HUES48 (cell line): ENCODE results near the gene STK31.
"Not testable (repeated sequence)": the region's sequence is repeated elsewhere in the genome, so short reads cannot be mapped to it uniquely, and the experiment has no call there.

Experiments used
- H3K27ac ChIP-seq: one replicate; pipeline ENCODE4 v1.7.0; 2013; ENCODE audit warnings: low read depth, low read length, inconsistent platforms
- H3K27me3 ChIP-seq: 2 replicates; pipeline ENCODE4 v1.6.1; 2013; ENCODE audit warnings: mild to moderate bottlenecking, low read length; ENCODE audit not compliant: control insufficient read depth, insufficient read depth
- H3K36me3 ChIP-seq: 2 replicates; pipeline ENCODE4 v1.6.1; 2013; ENCODE audit warnings: low read length; ENCODE audit not compliant: control insufficient read depth, insufficient read depth
- H3K4me1 ChIP-seq: 2 replicates; pipeline ENCODE4 v1.6.1; 2013; ENCODE audit warnings: mild to moderate bottlenecking, low read length; ENCODE audit not compliant: control insufficient read depth, insufficient read depth
- H3K4me3 ChIP-seq: 2 replicates; pipeline ENCODE4 v1.5.1; 2013; ENCODE audit warnings: mild to moderate bottlenecking, low read depth, low read length
- H3K9ac ChIP-seq: 2 replicates; pipeline ENCODE4 v1.6.1; 2013; ENCODE audit warnings: mild to moderate bottlenecking, low read depth, low read length, moderate library complexity
- H3K9me3 ChIP-seq: 2 replicates; pipeline ENCODE4 v1.6.1; 2013; ENCODE audit warnings: low read length; ENCODE audit not compliant: control insufficient read depth, insufficient read depth

The STK31 gene

GRCh38 chr7:23714150-23714464 lies 4.1 kb downstream of the STK31 start:
- Histone ChIP-seq H3K27ac (no peak overlapping the region), H3K4me1 (no peaks in the 10 kb centered on the region; the same call in 1 of the 2 replicates)

GRCh38 chr7:23714579-23714978 lies 4.6 kb downstream of the STK31 start:
- Histone ChIP-seq H3K36me3 (no peaks in the 10 kb centered on the region), H3K27me3 (no peaks in the 10 kb centered on the region), H3K9me3 (no peaks in the 10 kb centered on the region), H3K4me1 (no peaks in the 10 kb centered on the region; the same call in 1 of the 2 replicates), H3K9ac (no peak overlapping the region), H3K4me3 (no peak overlapping the region), H3K27ac (no peak overlapping the region)

More at GRCh38 chr7:23714150-23714464, 4.1 kb downstream of the STK31 start:
- no peak overlapping the region for H3K4me3 ChIP-seq
- H3K27me3 ChIP-seq = no peaks in the 10 kb centered on the region
- no peak overlapping the region for H3K9ac ChIP-seq
- H3K36me3 ChIP-seq = no peaks in the 10 kb centered on the region
- H3K9me3 ChIP-seq = no peaks in the 10 kb centered on the region

GRCh38 chr7:23715099-23715498 lies 5.1 kb downstream of the STK31 start:
- no peaks in the 10 kb centered on the region for H3K27me3 ChIP-seq
- no peaks in the 10 kb centered on the region for H3K9me3 ChIP-seq
- no peak overlapping the region for H3K9ac ChIP-seq
- no peak overlapping the region for H3K27ac ChIP-seq
- H3K36me3 ChIP-seq = no peaks in the 10 kb centered on the region
- H3K4me1 ChIP-seq = no peaks in the 10 kb centered on the region; the same call in 1 of the 2 replicates
- no peak overlapping the region for H3K4me3 ChIP-seq

GRCh38 chr7:23717788-23718187 lies 7.8 kb downstream of the STK31 start:
- Histone ChIP-seq H3K36me3 (no peaks in the 10 kb centered on the region), H3K4me3 (no peak overlapping the region), H3K27me3 (peaks cover 11% of the 10 kb centered on the region), H3K9me3 (no peaks in the 10 kb centered on the region), H3K9ac (no peak overlapping the region), H3K4me1 (no peaks in the 10 kb centered on the region), H3K27ac (no peak overlapping the region)

- no peak overlapping the region for H3K9ac ChIP-seq
- H3K27ac ChIP-seq = no peak overlapping the region
- no peak overlapping the region for H3K4me3 ChIP-seq
- H3K36me3 ChIP-seq = no peaks in the 10 kb centered on the region
- no peaks in the 10 kb centered on the region for H3K9me3 ChIP-seq
- peaks cover 44% of the 10 kb centered on the region for H3K27me3 ChIP-seq
- H3K4me1 ChIP-seq = peaks cover 10% of the 10 kb centered on the region
Measured at GRCh38 chr7:23721456-23721855, 11.4 kb downstream of the STK31 start.

- H3K36me3 ChIP-seq, H3K9me3 ChIP-seq, H3K27ac ChIP-seq, H3K9ac ChIP-seq: not testable (repeated sequence)
- Histone ChIP-seq H3K4me3 (peak overlapping the region; percentile 42; the same call in 1 of the 2 replicates), H3K27me3 (peaks cover 44% of the 10 kb centered on the region), H3K4me1 (peaks cover 10% of the 10 kb centered on the region)
Measured at GRCh38 chr7:23722587-23723216, 12.7 kb downstream of the STK31 start.

- H3K9ac ChIP-seq, H3K4me3 ChIP-seq, H3K9me3 ChIP-seq, H3K36me3 ChIP-seq: not testable (repeated sequence)
- Histone ChIP-seq H3K27ac (peak overlapping the region; percentile 74), H3K4me1 (peaks cover 10% of the 10 kb centered on the region), H3K27me3 (peaks cover 44% of the 10 kb centered on the region)
Measured at GRCh38 chr7:23724113-23724512, 14.1 kb downstream of the STK31 start.

- Histone ChIP-seq H3K36me3 (no peaks in the 10 kb centered on the region), H3K4me3 (no peak overlapping the region), H3K27ac (no peak overlapping the region), H3K27me3 (no peaks in the 10 kb centered on the region), H3K9ac (no peak overlapping the region), H3K9me3 (peaks cover 5% of the 10 kb centered on the region; the same call in 1 of the 2 replicates), H3K4me1 (no peaks in the 10 kb centered on the region)
Measured at GRCh38 chr7:23742051-23742450, 32.0 kb downstream of the STK31 start.

GRCh38 chr7:23743226-23743625 lies 33.2 kb downstream of the STK31 start:
- Histone ChIP-seq H3K36me3 (no peaks in the 10 kb centered on the region), H3K4me1 (no peaks in the 10 kb centered on the region), H3K27ac (no peak overlapping the region)

GRCh38 chr7:23746629-23747028 lies 36.6 kb downstream of the STK31 start:
- H3K36me3 ChIP-seq = no peaks in the 10 kb centered on the region
- no peaks in the 10 kb centered on the region for H3K27me3 ChIP-seq
- no peak overlapping the region for H3K27ac ChIP-seq

More at GRCh38 chr7:23743226-23743625, 33.2 kb downstream of the STK31 start:
- Histone ChIP-seq H3K9me3 (peaks cover 5% of the 10 kb centered on the region; the same call in 1 of the 2 replicates), H3K27me3 (no peaks in the 10 kb centered on the region), H3K4me3 (no peak overlapping the region), H3K9ac (no peak overlapping the region)

GRCh38 chr7:23751852-23752251 lies 41.8 kb downstream of the STK31 start:
- no peaks in the 10 kb centered on the region for H3K4me1 ChIP-seq

More at GRCh38 chr7:23746629-23747028, 36.6 kb downstream of the STK31 start:
- Histone ChIP-seq H3K9me3 (peaks cover 5% of the 10 kb centered on the region; the same call in 1 of the 2 replicates), H3K4me1 (no peaks in the 10 kb centered on the region), H3K9ac (no peak overlapping the region), H3K4me3 (no peak overlapping the region)

More at GRCh38 chr7:23751852-23752251, 41.8 kb downstream of the STK31 start:
- no peaks in the 10 kb centered on the region for H3K36me3 ChIP-seq
- no peak overlapping the region for H3K9ac ChIP-seq
- H3K4me3 ChIP-seq = no peak overlapping the region
- H3K9me3 ChIP-seq = no peaks in the 10 kb centered on the region
- H3K27me3 ChIP-seq = no peaks in the 10 kb centered on the region
- no peak overlapping the region for H3K27ac ChIP-seq
